H9 (cell line): ENCODE measurements around the gene TENM3. TPM values are rescaled to one million over a fixed set of nuclear protein-coding genes. Genes with fewer than 3 reads are reported as not detected.

Experiments
- DNase-seq: peaks from one replicate; pipeline ENCODE4 v3.0.0-alpha.2; 2017
- H2AFZ ChIP-seq: one replicate; pipeline ENCODE4 v1.6.1; 2013; ENCODE audit warnings: mild to moderate bottlenecking, low read length, control low read depth, moderate library complexity
- H2AK5ac ChIP-seq: 2 replicates; pipeline ENCODE4 v1.6.1; 2013; ENCODE audit warnings: low read length, control low read depth, mixed read lengths; ENCODE audit not compliant: insufficient read length
- H2BK120ac ChIP-seq: one replicate; pipeline ENCODE4 v1.6.1; 2013; ENCODE audit warnings: low read depth, mild to moderate bottlenecking, low read length, control low read depth, inconsistent platforms; ENCODE audit not compliant: poor library complexity, severe bottlenecking
- H2BK12ac ChIP-seq: 2 replicates; pipeline ENCODE4 v1.6.1; 2013; ENCODE audit warnings: low read length, control low read depth, mixed read lengths, low read depth; ENCODE audit not compliant: insufficient read length
- H2BK15ac ChIP-seq: 2 replicates; pipeline ENCODE4 v1.6.1; 2013; ENCODE audit warnings: low read depth, low read length, control low read depth
- H2BK20ac ChIP-seq: one replicate; pipeline ENCODE4 v1.6.1; 2013; ENCODE audit warnings: low read depth, mild to moderate bottlenecking, low read length, control low read depth, inconsistent platforms; ENCODE audit not compliant: poor library complexity, severe bottlenecking
- H2BK5ac ChIP-seq: 2 replicates; pipeline ENCODE4 v1.6.1; 2013; ENCODE audit warnings: low read length, control low read depth, mixed read lengths; ENCODE audit not compliant: insufficient read length
- H3K14ac ChIP-seq: 2 replicates; pipeline ENCODE4 v1.6.1; 2013; ENCODE audit warnings: low read length, control low read depth; ENCODE audit not compliant: insufficient read depth
- H3K18ac ChIP-seq: 2 replicates; pipeline ENCODE4 v1.6.1; 2013; ENCODE audit warnings: low read depth, mild to moderate bottlenecking, mixed read lengths, low read length, control low read depth; ENCODE audit not compliant: insufficient read length
- H3K23ac ChIP-seq: 2 replicates; pipeline ENCODE4 v1.6.1; 2013; ENCODE audit warnings: low read length, control low read depth, mixed read lengths, low read depth; ENCODE audit not compliant: insufficient read length
- H3K23me2 ChIP-seq: 2 replicates; pipeline ENCODE4 v1.6.1; 2013; ENCODE audit warnings: low read depth, mild to moderate bottlenecking, mixed read lengths, low read length, control low read depth; ENCODE audit not compliant: insufficient read length, poor library complexity, severe bottlenecking
- H3K27ac ChIP-seq: 2 replicates; pipeline ENCODE4 v1.5.1; 2013; ENCODE audit warnings: low read length, control low read depth, mixed read lengths, low read depth; ENCODE audit not compliant: insufficient read length
- H3K27me3 ChIP-seq: 2 replicates; pipeline ENCODE4 v1.6.1; 2013; ENCODE audit warnings: low read length, control low read depth, inconsistent platforms; ENCODE audit not compliant: insufficient read depth
- H3K4ac ChIP-seq: 2 replicates; pipeline ENCODE4 v1.6.1; 2013; ENCODE audit warnings: low read depth, mild to moderate bottlenecking, control low read depth, inconsistent platforms, low read length, moderate library complexity
- H3K4me1 ChIP-seq: 2 replicates; pipeline ENCODE4 v1.6.1; 2013; ENCODE audit warnings: low read length, control low read depth, inconsistent platforms; ENCODE audit not compliant: insufficient read depth
- H3K4me2 ChIP-seq: 2 replicates; pipeline ENCODE4 v1.6.1; 2013; ENCODE audit warnings: low read length, control low read depth, mixed read lengths; ENCODE audit not compliant: insufficient read length, insufficient read depth
- H3K56ac ChIP-seq: 2 replicates; pipeline ENCODE4 v1.6.1; 2013; ENCODE audit warnings: low read depth, mild to moderate bottlenecking, mixed read lengths, low read length, control low read depth; ENCODE audit not compliant: insufficient read length
- H3K79me1 ChIP-seq: 2 replicates; pipeline ENCODE4 v1.6.1; 2013; ENCODE audit warnings: low read depth, mild to moderate bottlenecking, moderate library complexity, low read length, control low read depth, inconsistent platforms; ENCODE audit not compliant: insufficient read depth, poor library complexity, severe bottlenecking
- H3K79me2 ChIP-seq: 2 replicates; pipeline ENCODE4 v1.6.1; 2013; ENCODE audit warnings: low read length, control low read depth, inconsistent platforms; ENCODE audit not compliant: insufficient read depth
- H3K9ac ChIP-seq: 2 replicates; pipeline ENCODE4 v1.6.1; 2013; ENCODE audit warnings: low read length, control low read depth, mixed read lengths; ENCODE audit not compliant: insufficient read length; ENCODE audit errors: extremely low read depth
- H3K9me3 ChIP-seq: one replicate; pipeline ENCODE4 v1.6.1; 2013; ENCODE audit warnings: low read depth, low read length, inconsistent platforms; ENCODE audit not compliant: control insufficient read depth
- H3T11ph ChIP-seq: one replicate; pipeline ENCODE4 v1.6.1; 2013; ENCODE audit warnings: mild to moderate bottlenecking, low read length, control low read depth, inconsistent platforms
- H4K20me1 ChIP-seq: one replicate; pipeline ENCODE4 v1.6.1; 2013; ENCODE audit not compliant: control insufficient read depth, insufficient read length, insufficient read depth
- H4K5ac ChIP-seq: 2 replicates; pipeline ENCODE4 v1.6.1; 2013; ENCODE audit warnings: low read depth, mild to moderate bottlenecking, mixed read lengths, low read length, control low read depth; ENCODE audit not compliant: insufficient read length
- H4K8ac ChIP-seq: replicated peaks from 2 replicates; pipeline ENCODE4 v1.6.1; 2013; ENCODE audit warnings: low read length, control low read depth, mixed read lengths, low read depth; ENCODE audit not compliant: insufficient read length
- H4K91ac ChIP-seq: 2 replicates; pipeline ENCODE4 v1.6.1; 2013; ENCODE audit warnings: low read depth, mild to moderate bottlenecking, moderate library complexity, mixed read lengths, low read length, control low read depth; ENCODE audit not compliant: insufficient read length
- H3K27ac Mint-ChIP-seq, 3 experiments: 2 replicates in 2 of 3; 3 replicates in 1 of 3; pipeline ENCODE4 v1.8.0; 2020 to 2021; ENCODE audit warnings: mixed read lengths in 3 of 3, mild to moderate bottlenecking in 1 of 3, moderate library complexity in 1 of 3
- H3K27me3 Mint-ChIP-seq: 2 replicates; pipeline ENCODE4 v1.8.0; 2021; ENCODE audit warnings: low read depth, mild to moderate bottlenecking, moderate library complexity, mixed read lengths
- H3K36me3 Mint-ChIP-seq, 3 experiments: 2 replicates in 2 of 3; 3 replicates in 1 of 3; pipeline ENCODE4 v1.8.0; 2020 to 2021; ENCODE audit warnings: low read depth in 3 of 3, mixed read lengths in 3 of 3; ENCODE audit not compliant: insufficient read depth in 1 of 3
- H3K4me1 Mint-ChIP-seq, 2 experiments: 2 replicates each; pipeline ENCODE4 v1.8.0; 2020; ENCODE audit warnings: mixed read lengths in 2 of 2
- H3K4me3 Mint-ChIP-seq, 2 experiments: 2 replicates in 1 of 2; 3 replicates in 1 of 2; pipeline ENCODE4 v1.8.0; 2020 to 2021; ENCODE audit warnings: mild to moderate bottlenecking in 2 of 2, mixed read lengths in 2 of 2, moderate library complexity in 1 of 2
- H3K9me3 Mint-ChIP-seq, 2 experiments: 2 replicates in 1 of 2; 3 replicates in 1 of 2; pipeline ENCODE4 v1.8.0; 2020; ENCODE audit warnings: mild to moderate bottlenecking in 2 of 2, mixed read lengths in 2 of 2, moderate library complexity in 1 of 2
- CTCF ChIP-seq: fragments of 200-600 bp; sonication (generic); conservative IDR thresholded peaks from 3 replicates; pipeline ENCODE4 v1.8.0; 2021; ENCODE audit warnings: antibody characterized with exemption, mild to moderate bottlenecking
- WGBS: extraction: QIAGEN DNeasy Blood & Tissue Kit; methylation state at CpG from one replicate; pipeline ENCODE4 v1.1.7; 2013; ENCODE audit warnings: missing lambda C conversion rate, low lambda C conversion rate, mixed read lengths; ENCODE audit not compliant: insufficient read length; ENCODE audit errors: extremely low coverage; 5-methylcytosine and 5-hydroxymethylcytosine counted together
- total RNA-seq: library from RNA; stranded (reverse); gene quantifications from 2 replicates; pipeline ENCODE4 v1.2.1, GENCODE V29; 2021

The TENM3 gene
- total RNA-seq, 1 experiment from 2014 or later: 49.6 TPM

- Histone ChIP-seq H3K9me3 (no peaks in the 10 kb centered on the region), H4K91ac (no peak overlapping the region), H3K27me3 (no peaks in the 10 kb centered on the region), H3K18ac (no peak overlapping the region), H3K23me2 (no peaks in the 10 kb centered on the region), H3K79me2 (no peaks in the 10 kb centered on the region), H3K4me1 (peaks cover 13% of the 10 kb centered on the region), H2AFZ (no peak overlapping the region), H4K5ac (no peak overlapping the region), H2BK15ac (no peak overlapping the region), H3K27ac (peak overlapping the region; percentile 38), H2AK5ac (no peak overlapping the region), H3K56ac (no peak overlapping the region), H4K20me1 (no peaks in the 10 kb centered on the region), H2BK5ac (no peak overlapping the region), H3K23ac (no peak overlapping the region), H3K9ac (no peak overlapping the region), H3K14ac (no peak overlapping the region), H3K4me2 (no peak overlapping the region), H2BK20ac (no peak overlapping the region), H3T11ph (no peak overlapping the region), H3K79me1 (no peaks in the 10 kb centered on the region), H4K8ac (no peak overlapping the region), H2BK120ac (no peak overlapping the region), H2BK12ac (no peak overlapping the region), H3K4ac (no peak overlapping the region)
- Mint-ChIP-seq H3K36me3 (peaks cover 4 to 13% (median 12%) of the 10 kb centered on the region in 3 experiments; a peak in 6 of 7 replicates), H3K27me3 (no peaks in the 10 kb centered on the region), H3K27ac (peak overlapping the region in 1 of 3 experiments; percentile 83; a peak in 4 of 7 replicates), H3K4me3 (no peak overlapping the region), H3K9me3 (no peaks in the 10 kb centered on the region), H3K4me1 (peaks cover 15 to 25% of the 10 kb centered on the region in 2 experiments)
- TF ChIP-seq CTCF: no peak
- no peak for DNase-seq
- WGBS: no CpG with 5 or more reads among the region's 6 CpGs
These were observed 474.8 kb downstream of the TENM3 start for GRCh38 chr4:182717788-182718583.
